ENCODE results near the gene MAP7. TPM values are rescaled to one million over a fixed set of nuclear protein-coding genes. Genes with fewer than 3 reads are reported as not detected.

Gene MAP7
- total RNA-seq, 1 experiment from 2014 or later, result 33.7 TPM

DNA sequence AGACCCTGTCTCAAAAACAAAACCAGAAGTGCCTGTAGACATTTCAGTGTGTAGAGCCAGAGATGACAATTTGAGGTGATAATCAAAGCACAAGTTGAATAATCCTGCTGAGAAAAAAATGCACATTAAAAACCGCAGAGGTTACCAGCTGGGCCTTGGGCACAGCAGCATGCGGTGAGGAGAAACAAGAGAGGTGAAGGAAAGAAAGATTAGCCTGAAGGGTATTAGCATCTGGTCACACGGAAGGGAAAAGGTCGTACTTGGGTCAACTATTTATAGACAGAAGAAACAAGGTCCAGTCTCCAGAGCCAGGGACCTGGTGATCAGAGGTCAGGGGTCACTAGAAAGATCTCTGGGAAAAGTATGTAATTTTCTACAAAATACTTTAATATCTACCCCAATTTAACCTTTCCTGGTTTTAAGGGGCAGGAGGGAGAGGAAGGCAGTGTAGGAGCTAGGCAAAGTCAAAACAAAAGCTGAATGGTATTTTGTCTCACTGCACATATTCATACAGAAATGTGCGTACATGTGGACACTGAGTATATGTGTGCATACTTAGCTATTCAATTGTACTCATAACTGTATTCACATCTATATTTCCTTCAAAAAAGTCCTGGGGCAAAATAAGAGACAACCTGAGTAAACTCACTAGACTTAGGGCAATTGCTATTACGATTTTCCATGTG, 10.1 kb downstream of the MAP7 start:
- Histone ChIP-seq H3F3A (ENCODE audit: insufficient read depth, low read depth) (no peaks in the 10 kb centered on the region), H3K36me3 (ENCODE audit: low read depth) (0 out of 2 replicates have a peak, but pooled peaks cover 4% of the 10 kb centered on the region), H3K27ac (no peak overlapping the region), H3K9me3 (ENCODE audit: insufficient read depth, low read depth) (no peaks in the 10 kb centered on the region), H3K4me3 (no peak overlapping the region), H3K79me2 (ENCODE audit: low read depth) (peaks cover 91% of the 10 kb centered on the region), H4K20me1 (ENCODE audit: insufficient read depth) (peaks cover 41% of the 10 kb centered on the region), H2AFZ (no peak overlapping the region), H3K9me2 (ENCODE audit: insufficient read depth) (no peaks in the 10 kb centered on the region), H3K27me3 (ENCODE audit: insufficient read depth, low read depth) (no peaks in the 10 kb centered on the region), H3K4me2 (no peak overlapping the region), H3K4me1 (replicated peaks; ENCODE audit: insufficient read depth) (no peaks in the 10 kb centered on the region)
- intact Hi-C loops (cut with micrococcal nuclease; ENCODE audit: unreplicated experiment), result loop anchor here (10.0 kb wide), 1 partner anchor 165 kb away; no protein-coding TSS in a partner anchor
- POLR2A ChIA-PET (ENCODE audit: unreplicated experiment), result no interaction called here
- BruUV-seq (replicated peaks), result no TSS peak
- TF ChIP-seq CTCF (conservative IDR thresholded peaks at IDR 0.05) (no peak), EZH2 (IDR thresholded peaks at IDR 0.05; ENCODE audit: low read depth) (no peak)
- CTCF ChIA-PET, result no interaction called here
- no peak for DNase-seq

GRCh38 chr6:136538836-136539235, 11.4 kb downstream of the MAP7 start:
- no peak overlapping the region for H3K4me3 ChIP-seq
- no peaks in the 10 kb centered on the region for H3F3A ChIP-seq (ENCODE audit: insufficient read depth, low read depth)
- H3K36me3 ChIP-seq (ENCODE audit: low read depth), result 0 out of 2 replicates have a peak, but pooled peaks cover 4% of the 10 kb centered on the region
- H3K27ac ChIP-seq, result no peak overlapping the region
- no peak overlapping the region for H3K4me2 ChIP-seq
- no peak for DNase-seq
- H4K20me1 ChIP-seq (ENCODE audit: insufficient read depth), result peaks cover 41% of the 10 kb centered on the region; the same call in 1 of the 2 replicates
- POLR2A ChIA-PET (ENCODE audit: unreplicated experiment), result no interaction called here
- no peaks in the 10 kb centered on the region for H3K9me3 ChIP-seq (ENCODE audit: insufficient read depth, low read depth)
- H3K79me2 ChIP-seq (ENCODE audit: low read depth), result peaks cover 89% of the 10 kb centered on the region
- TF ChIP-seq CTCF (conservative IDR thresholded peaks at IDR 0.05) (no peak), EZH2 (IDR thresholded peaks at IDR 0.05; ENCODE audit: low read depth) (no peak)
- CTCF ChIA-PET, result no interaction called here
- H3K27me3 ChIP-seq (ENCODE audit: insufficient read depth, low read depth), result no peaks in the 10 kb centered on the region
- intact Hi-C loops (cut with micrococcal nuclease; ENCODE audit: unreplicated experiment), result no loop called here
- H3K4me1 ChIP-seq (replicated peaks; ENCODE audit: insufficient read depth), result no peaks in the 10 kb centered on the region
- H3K9me2 ChIP-seq (ENCODE audit: insufficient read depth), result 0 out of 2 replicates have a peak, but pooled peaks cover 2% of the 10 kb centered on the region
- no TSS peak for BruUV-seq (replicated peaks)
- H2AFZ ChIP-seq, result no peak overlapping the region

DNA sequence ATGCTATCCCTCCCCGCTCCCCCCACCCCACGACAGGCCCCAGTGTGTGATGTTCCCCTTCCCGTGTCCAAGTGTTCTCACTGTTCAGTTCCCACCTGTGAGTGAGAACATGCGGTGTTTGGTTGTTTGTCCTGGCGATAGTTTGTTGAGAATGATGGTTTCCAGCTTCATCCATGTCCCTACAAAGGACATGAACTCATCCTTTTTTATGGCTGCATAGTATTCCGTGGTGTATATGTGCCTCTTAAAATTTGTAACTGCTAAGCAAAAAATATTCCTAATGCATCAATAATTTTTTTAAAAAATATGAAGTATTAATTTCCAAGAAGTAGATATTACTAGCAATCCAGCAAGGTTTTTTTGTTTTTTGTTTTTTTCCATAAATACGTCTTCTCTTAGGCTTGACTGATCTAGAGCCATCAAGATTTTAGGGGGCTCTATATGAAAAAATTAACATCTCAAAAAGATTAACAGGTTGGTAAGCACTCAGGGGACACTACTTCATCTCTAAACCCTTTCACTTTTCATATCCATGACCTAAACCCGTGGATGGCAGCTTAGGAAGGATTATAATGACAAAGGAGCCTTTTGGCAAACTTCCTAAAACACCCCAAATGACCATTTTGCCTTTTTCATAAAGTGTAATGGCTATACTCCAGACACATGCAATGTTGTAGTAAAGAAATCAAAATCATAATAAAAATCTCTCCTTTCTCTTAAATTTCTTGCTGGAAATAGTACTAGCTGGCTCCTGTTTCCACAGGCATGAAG, 14.2 kb downstream of the MAP7 start:
- BruUV-seq (replicated peaks), result no TSS peak
- Histone ChIP-seq H3K9me3 (ENCODE audit: insufficient read depth, low read depth) (no peaks in the 10 kb centered on the region), H2AFZ (no peak overlapping the region), H3K4me3 (no peak overlapping the region), H3K79me2 (ENCODE audit: low read depth) (peaks cover 68% of the 10 kb centered on the region), H3F3A (ENCODE audit: insufficient read depth, low read depth) (no peaks in the 10 kb centered on the region), H3K36me3 (ENCODE audit: low read depth) (0 out of 2 replicates have a peak, but pooled peaks cover 4% of the 10 kb centered on the region), H3K27ac (no peak overlapping the region), H3K4me2 (no peak overlapping the region), H3K9me2 (ENCODE audit: insufficient read depth) (0 out of 2 replicates have a peak, but pooled peaks cover 3% of the 10 kb centered on the region), H3K27me3 (ENCODE audit: insufficient read depth, low read depth) (no peaks in the 10 kb centered on the region), H4K20me1 (ENCODE audit: insufficient read depth) (peaks cover 42% of the 10 kb centered on the region; the same call in 1 of the 2 replicates), H3K4me1 (replicated peaks; ENCODE audit: insufficient read depth) (no peaks in the 10 kb centered on the region)
- TF ChIP-seq CTCF (conservative IDR thresholded peaks at IDR 0.05), result no peak
- TF ChIP-seq EZH2 (IDR thresholded peaks at IDR 0.05; ENCODE audit: low read depth), result no peak
- POLR2A ChIA-PET (ENCODE audit: unreplicated experiment), result no interaction called here
- CTCF ChIA-PET, result interaction anchor here (0.7 kb wide), 1 partner anchor 230 kb away, joined by 3 read pairs; no protein-coding TSS in a partner anchor
- no peak for DNase-seq
- intact Hi-C loops (cut with micrococcal nuclease; ENCODE audit: unreplicated experiment), result no loop called here

Data from PC-9 (cell line).